IPS DF 19.7 (cell line): ENCODE measurements around the gene OTUD3.
"Not testable (repeated sequence)": the region's sequence is repeated elsewhere in the genome, so short reads cannot be mapped to it uniquely, and the experiment has no call there.

ENCODE experiments used
- DNase-seq: peaks from one replicate; pipeline ENCODE4 v3.0.0-alpha.2; 2013; ENCODE audit warnings: low read depth, low spot score

Gene OTUD3

DNA sequence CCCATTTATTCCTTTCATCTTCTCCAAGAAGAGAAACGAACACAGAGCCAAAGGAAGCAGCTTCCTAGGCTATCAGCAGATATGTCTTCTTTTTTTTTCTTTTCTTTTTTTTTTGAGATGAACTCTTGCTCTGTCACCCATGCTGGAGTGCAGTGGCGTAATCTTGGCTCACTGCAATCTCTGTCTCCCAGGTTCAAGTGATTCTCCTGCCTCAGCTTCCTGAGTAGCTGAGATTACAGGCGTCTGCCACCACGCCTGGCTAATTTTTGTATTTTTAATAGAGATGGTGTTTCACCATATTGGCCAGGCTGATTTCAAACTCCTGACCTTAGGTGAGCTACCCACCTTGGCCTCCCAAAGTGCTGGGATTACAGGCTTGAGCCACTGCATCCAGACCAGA is 13.6 kb upstream of the OTUD3 start:
- not testable (repeated sequence) for DNase-seq

DNA sequence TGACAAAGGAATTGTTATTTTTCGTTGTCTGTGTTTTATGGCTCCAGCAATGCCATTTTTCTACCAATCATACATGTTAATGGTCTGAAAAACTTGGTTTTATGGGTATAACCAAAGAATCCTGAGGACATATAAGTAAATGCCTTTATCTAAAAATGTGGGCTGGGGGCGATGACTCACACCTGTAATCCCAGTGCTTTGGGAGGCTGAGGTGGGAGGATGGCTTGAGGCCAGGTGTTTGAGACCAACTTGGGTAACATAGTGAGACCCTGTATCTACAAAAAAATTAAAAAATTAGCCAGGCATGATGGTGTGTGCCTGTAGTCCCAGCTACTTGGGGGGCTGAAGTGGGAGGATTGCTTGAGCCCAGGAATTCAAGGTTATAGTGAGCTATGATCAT is 12.7 kb upstream of the OTUD3 start:
- DNase-seq, result not testable (repeated sequence)

DNA sequence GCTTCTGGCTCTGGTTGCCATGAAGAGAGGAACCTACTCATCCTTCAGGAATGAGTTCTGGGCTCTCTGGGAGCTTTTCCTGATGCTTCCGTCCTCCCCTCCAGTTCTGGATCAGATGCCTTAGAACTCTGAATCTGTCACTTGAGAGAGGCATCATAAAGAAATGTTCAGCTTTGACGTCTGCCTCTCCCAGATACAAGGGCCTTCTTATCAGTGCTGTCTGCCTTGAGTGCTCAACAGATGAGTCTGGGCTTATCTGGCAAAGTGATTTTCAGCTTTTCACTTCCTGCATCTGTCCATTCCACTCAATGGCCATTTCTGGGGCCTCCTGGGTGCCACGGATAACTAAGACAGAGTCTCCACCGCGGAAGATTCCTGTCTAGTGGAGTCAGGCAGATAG is 12.3 kb upstream of the OTUD3 start:
- no peak for DNase-seq

DNA sequence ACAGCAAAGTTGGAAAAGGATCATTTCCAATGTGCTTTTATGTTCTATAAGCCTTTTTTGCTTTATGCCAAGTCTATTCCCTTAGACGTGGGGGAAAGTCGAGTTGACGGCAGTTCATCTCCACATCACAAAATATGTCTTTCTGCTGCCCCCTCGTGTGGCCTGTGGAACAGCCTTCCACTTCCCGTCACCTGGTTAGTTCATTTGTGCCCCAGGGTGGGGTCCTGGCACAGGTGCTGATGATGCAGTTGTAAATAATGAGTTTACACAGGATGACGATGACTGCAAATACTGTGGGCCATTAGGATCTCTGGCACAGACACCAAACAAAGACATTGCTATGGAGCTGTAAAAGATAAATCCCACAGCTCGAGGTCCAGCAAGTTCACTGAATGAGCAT is 10.0 kb upstream of the OTUD3 start:
- no peak for DNase-seq

DNA sequence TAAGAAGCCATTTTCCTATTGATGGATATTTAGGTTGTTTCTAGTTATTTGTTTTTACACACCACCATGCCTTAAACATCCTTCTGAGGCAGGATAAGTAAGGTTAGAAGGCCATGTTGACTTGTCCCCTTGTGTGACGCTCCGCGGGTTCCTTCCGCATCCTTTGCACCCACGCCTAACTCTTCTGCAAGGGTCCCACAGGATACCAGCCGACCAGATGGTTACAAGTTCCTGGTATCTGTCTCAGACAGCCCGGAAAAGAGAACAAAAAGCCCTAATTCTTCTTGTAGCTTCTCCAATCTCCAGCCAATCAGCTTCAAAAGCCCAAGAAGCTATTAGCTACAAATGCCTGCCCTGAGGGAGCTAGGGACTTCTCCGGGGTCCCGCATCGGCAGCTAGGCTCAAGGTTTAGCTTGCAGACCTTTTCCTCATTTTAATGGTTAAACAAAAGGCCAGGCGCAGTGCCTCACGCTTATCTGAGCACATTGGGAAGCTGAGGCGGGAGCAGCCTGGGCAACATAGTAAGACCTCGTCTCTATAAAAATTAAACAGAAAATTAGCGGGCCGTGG is 4.9 kb upstream of the OTUD3 start:
- no peak for DNase-seq

DNA sequence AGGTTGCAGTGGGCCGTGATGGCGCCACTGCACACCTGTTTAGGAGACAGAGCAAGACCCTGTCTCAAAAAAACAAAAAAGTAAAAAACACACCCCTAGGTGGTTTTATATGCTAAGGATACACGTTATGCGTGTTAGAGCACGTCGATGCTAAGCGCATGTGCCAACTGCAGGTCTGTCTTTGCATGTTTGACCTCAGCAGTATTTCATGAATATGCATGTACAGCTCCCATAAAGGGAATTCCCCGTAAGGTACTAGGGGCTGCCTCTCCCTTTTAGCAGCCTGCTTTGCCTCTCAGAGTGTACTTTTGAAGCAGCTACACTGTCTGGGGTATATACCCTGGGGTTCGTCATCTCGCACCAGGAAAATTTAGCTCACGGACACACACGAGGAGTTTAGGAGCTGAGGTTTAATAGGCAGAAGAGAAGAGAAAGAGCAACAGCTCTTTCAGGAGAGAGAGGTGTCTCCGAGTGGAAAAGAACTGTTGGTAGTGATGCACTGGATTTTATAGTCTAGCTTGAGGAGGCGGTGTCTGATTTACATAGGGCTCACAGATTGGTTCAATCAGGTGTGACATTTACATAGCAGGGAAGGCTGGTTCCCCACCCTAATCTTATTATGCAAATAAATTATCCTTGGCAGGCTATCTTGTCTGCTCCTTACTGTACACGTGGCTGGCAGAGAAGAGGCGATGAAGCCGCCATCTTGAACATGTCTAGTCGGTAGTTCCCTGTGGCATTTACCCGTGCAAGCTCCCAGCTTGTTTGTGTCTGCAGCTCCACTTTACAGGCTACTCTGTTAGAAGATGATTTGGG is 4.2 kb upstream of the OTUD3 start:
- DNase-seq, result no peak

DNA sequence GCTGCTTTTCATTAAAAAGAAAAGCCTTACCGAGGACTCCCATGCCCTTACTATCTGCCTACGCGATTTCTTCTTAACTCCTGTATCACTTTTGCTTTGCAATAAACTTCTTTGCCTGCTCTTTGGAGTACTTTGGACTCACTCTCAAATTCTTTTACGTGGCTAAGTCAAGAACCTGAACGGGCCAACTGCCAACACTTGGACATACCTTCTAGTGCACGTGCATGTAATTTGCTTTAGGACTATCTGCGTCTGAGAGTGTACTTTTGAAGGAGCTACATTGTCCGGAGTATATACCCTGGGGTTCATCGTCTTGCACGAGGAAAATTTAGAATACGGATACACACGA is 3.6 kb upstream of the OTUD3 start:
- no peak for DNase-seq

DNA sequence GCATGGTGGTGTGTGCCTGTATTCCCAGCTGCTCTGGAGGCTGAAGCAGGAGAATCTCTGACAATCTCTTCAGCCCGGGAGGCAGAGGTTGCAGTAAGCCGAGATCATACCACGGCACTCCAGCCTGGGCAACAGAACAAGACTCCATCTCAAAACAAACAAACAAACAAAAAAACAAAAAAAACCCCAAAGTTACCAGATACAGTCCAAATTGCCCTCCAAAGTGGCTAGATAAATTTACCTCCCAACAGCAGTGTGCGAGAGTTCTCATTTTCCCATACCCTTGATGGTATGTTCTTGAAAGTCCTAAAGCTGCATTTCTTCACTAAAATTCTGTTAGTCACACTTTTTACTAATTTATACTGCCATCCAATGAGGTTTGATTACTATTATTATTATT is 3.0 kb upstream of the OTUD3 start:
- DNase-seq, result no peak

DNA sequence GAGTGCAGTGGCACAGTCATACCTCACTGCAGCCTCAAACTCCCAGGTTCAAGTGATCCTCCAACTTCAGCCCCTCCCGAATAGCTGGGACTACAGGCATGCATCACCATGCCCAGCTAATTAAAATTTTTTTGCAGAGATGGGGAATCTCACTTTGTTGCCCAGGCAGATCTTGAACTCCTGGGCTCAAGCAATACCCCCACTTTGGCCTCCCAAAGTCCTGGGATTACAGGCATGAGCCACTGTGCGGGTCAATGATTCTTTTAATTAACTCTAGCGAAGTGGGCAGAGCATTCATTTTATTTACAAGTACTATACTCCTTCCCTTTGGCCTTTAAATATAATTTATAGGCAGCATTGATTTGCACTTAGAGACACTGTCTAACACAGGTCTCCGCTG is 2.5 kb upstream of the OTUD3 start:
- no peak for DNase-seq

DNA sequence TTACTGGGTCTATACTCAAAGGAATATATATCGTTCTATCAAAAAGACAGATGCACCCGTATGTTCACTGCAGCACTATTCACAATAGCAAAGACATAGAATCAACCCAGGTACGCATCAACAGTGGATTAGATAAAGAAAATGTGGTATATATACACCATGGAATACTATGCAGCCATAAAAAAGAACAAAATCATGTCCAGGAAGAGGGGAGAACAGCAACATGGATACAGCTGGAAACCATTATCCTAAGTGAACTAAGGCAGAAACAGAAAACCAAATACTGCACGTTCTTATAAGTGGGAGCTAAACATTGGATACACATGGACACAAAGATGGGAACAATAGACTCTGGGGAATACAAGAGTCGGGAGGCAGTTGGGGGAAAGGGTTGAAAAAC is 1.4 kb upstream of the OTUD3 start:
- not testable (repeated sequence) for DNase-seq

DNA sequence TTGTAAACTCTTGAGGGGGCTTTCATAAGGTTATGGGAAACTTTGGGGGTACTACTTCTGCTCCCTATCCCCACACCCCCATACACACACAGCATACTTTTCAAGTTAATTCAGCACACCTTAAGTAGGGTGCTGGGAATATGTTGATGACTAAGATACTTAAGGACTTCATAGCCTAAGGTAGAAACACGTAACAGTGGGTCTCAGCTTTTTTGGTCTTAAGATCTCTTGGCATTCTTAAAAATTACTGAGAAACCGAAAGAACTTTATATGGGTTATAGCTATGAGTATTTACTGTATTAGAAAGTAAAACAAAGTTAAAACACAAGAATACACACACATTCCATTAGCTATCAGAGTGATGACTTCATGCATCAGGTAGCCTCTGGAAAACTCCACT is 2.1 kb downstream of the OTUD3 start:
- no peak for DNase-seq

DNA sequence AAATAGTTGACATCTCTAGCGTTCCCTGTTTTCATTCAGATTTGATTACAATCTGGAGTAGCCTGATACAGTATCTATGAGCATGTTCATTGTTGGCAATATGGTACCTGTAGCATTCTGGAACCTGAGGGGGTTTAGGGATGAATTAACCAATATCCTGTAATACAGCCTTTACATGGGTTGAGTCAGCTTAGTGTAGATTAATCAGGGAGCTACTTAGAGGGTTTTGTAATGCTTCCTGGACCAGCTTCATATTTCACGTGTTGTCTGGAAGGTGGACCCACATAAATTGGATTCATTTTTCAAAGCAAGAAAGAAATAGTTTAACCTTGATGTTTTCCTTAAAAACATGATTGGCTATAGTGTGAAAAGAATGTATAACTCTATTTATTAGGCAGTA is 3.6 kb downstream of the OTUD3 start:
- no peak for DNase-seq

DNA sequence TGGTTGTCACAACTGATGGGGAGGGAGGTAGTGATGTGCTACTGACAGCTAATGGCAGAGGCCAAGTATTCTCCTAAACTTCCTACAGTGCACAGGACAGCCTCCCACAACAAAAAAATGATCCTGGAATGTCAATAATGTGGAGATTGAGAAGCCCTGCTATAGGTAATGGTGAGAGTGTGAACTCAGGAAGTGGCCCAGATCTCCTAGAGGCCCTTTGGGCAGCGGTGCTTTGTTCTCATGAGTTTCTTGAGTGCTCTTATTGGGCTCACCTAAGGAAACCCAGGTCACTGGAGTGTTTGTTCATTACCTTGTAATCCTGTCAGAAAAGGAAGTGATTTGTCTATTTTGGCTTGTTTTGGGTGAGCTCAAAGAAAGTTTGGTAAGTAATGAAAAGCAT is 5.9 kb downstream of the OTUD3 start:
- DNase-seq, result no peak

DNA sequence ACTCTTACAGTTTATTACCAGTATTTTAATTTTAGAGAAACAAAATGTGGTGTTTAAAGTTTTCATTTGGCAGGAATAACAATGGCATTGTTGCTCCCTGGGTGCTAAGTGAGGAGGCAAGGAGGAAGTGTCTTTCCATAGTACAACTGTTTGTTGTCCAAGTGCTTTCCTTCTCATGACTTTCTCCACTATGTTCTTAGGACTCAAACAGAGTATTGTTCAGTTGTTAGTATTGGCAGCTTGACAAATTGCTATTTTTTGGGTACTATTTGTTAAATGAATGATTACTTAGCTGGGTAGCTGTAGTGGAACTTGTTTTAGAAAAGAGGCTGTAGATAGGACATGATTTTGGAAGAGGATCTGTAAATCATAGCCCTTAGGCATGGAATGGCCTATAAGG is 7.5 kb downstream of the OTUD3 start:
- no peak for DNase-seq

DNA sequence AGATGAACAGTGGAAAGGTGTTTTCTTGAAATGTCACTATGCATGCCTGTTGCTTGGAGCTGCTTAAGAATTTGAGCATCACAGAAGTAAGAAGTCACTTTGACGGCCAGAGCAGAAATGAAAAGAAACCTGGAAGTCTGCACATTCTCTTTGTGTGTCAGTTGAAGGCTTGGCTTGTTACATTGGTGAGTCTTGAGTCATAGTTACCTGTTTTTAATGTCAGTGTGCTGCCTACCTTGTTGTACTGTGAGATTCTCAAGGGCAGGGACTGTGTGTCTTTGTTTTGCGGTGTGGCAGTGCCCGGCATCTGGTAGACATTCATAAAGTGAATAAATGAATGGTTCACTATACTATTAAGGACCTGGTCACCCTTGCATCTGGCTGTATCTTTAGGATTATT is 9.9 kb downstream of the OTUD3 start:
- DNase-seq, result no peak

DNA sequence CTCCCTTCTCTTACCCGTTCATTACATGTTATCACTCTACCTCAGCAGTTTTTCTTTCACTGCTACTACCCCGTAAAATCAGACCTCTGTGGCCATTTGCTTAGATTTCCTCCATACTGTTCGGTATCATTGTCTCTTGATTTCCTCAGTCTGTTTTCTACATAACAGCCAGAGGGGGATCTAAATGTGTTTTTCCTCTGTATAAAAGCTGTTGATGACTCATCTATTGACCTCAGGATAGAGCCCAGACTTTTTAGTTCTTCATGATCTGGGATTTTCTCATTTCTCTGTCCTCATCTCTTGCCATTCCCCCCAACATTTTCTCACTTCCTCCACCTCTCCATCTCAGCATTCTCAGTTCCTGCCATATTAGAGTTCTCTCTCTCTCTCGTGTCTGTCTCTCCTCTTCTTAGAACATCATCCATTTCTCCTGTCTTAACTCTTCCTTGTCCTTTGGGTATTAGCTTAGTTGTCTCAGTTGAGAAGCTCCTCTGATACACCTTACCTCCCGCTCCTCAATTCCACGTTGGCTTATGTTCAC is 10.5 kb downstream of the OTUD3 start:
- no peak for DNase-seq

DNA sequence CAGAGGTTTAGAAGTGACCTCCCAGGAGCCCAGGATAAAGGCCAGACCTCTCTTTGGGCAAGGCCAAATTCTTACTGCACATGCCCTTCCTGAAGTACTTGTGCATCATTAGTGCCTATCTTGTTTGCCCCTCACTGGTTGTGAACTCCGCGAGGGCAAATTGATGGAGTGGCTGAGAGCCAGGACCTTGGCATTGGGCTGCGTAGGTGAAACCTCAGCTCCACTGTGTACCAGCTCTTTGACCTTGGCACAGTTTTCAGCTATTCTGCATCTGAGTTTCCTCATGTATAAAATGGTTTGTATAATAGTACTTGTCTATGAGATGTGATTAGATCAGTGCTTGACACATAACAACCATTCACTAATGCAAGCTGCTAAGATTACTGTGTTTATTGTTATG is 11.5 kb downstream of the OTUD3 start:
- DNase-seq, result no peak

DNA sequence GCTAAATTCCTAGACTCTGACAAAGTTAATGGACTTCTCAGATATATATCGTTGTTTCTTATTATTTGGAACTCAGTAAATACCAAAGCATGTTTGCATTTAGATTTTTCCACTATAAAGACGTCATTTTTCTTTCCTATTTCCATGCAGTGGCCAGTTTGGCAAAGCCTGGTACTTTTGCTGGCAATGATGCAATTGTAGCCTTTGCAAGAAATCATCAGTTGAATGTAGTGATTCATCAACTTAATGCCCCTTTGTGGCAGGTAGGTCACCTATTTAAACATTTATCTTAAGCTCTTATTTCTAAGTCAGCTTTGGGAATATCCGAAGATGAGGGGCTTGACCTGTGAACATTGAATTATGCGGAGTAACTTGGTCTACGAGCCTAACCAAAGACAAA is 12.0 kb downstream of the OTUD3 start:
- DNase-seq, result no peak

DNA sequence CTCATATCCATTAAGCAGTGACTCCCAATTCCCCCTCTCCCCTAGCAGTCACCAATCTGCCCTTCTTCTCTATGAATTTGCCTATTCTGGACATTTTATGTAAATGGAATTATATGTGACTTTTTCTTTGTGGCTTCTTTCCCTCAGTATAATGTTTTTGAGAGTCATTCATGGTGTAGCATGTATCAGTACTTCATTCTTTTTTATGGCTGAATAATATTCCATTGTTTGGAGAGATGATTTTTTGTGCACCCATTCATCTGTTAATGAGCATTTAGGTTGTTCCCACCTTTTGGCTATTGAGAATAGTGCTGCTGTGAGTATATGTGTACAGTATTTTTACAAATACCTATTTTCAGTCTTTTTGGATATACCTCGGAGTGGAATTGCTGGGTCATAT is 19.5 kb downstream of the OTUD3 start:
- no peak for DNase-seq

DNA sequence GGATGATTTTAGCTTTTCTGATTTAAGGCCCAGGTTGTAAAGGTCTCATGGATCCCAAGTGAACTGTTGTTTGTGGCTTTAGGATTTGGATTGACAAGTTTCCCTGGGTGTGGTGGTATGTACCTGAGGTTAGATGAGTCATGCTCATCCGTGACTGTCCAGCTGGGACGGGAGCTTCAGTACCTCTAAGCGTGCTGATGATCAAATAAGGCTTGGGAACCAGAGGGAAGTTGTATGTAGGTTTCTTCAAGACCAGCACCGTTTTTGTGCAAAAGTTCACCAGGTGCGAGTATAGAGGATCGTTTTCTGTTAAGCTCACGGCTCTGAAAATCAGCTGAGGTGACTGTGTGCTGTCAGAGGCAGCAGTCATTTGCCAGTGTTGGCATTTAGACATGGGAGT is 21.4 kb downstream of the OTUD3 start:
- DNase-seq, result no peak

DNA sequence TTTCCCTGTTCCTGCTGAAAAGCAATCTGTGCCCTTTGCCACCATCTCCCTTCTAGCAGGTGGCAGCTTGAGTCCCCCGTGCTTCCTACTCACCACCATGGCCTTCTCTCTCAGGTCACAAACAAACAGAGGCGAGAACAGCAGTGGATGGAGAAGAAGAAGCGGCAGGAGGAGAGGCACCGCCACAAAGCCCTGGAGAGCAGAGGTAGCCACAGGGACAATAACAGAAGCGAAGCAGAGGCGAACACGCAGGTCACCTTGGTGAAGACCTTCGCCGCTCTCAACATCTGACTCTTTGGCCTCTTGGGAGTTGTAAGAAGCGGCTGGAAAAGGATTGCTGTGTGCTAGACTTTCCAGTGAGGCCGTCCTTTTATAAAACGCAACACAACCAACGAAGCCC is 25.3 kb downstream of the OTUD3 start:
- no peak for DNase-seq

DNA sequence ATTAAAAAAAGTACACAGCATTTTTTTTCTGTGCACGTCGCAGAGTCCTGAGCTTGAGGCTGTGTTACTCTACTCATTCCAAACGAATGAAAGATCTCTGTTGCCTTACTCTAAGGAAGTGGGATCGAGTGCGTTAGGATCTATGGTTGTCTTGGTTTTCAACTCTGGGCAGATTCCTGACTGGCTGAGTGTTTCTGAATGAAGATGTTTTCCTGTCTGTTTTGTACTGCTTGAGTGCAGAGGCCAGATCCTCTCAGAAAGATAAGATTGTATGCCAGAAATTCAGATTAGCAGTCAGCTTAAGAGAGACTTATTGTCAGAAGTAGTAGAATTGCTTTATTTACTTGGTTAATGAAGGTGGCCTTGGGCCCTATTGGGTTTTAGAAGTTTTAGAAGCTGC is 27.2 kb downstream of the OTUD3 start:
- DNase-seq, result no peak

DNA sequence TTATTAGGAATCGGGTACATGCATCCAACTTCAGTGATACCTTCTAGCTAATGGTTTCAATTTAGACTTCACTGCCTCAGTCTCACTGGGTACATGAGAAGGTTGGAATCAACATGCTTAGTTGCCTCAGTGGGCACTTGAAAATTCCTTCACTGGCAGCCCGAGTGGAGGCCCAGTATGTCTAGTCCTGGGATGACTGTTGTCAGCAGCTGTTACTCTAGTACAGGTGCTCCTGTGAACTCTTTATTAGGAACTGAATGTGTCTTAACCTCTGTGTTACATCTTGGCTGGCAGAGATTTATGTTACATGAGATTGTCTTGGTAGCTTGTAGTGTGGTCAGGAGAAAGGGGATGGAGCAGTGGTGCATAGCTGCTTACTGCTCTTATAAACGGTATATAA is 27.8 kb downstream of the OTUD3 start:
- no peak for DNase-seq

DNA sequence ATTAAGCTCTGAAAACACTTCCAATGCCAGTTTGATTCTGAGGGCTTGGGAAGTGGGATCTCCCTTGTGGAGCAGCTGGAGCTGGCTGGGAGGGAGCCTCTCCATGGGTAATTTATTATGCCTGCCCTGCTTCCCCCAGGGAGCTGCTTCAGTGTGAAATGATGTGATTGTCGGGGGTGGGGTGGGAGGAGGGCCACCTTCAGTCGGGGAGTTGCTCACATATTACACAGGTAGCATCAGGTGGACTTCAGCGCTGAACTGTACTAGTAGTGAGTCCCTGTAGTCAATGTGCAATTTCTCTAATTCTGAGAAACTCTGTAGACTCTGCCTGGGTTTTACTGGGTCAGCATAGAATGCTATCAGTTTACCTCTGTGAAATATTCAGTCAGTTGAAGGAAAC is 28.5 kb downstream of the OTUD3 start:
- no peak for DNase-seq
